Mammary epithelial cell (primary cell): ENCODE results near the gene ADGRA3.

Experiments
- CTCF ChIP-seq, 2 donors: IDR thresholded peaks in 1 of 2; conservative IDR thresholded peaks in 1 of 2; 2 replicates each; pipeline ENCODE4 v1.5.1; 2011 to 2012; ENCODE audit warnings: inconsistent platforms in 2 of 2, low read length in 2 of 2, mild to moderate bottlenecking in 2 of 2, control low read depth in 1 of 2, low read depth in 1 of 2; ENCODE audit not compliant: insufficient read depth in 1 of 2; ENCODE audit errors: extremely low read depth in 1 of 2
- EZH2 ChIP-seq: IDR thresholded peaks from 2 replicates; pipeline ENCODE4 v1.6.1; 2012; ENCODE audit warnings: low read length, inconsistent platforms, borderline replicate concordance

GRCh38 chr4:22501715-22502095 is 14.2 kb downstream of the ADGRA3 start:
- TF ChIP-seq CTCF (conservative IDR thresholded peaks at IDR 0.05 in 1 of 2, IDR thresholded peaks at IDR 0.05 in 1 of 2; ENCODE audit: extremely low read depth in 1 of 2, insufficient read depth in 1 of 2, low read depth in 1 of 2, low read length in 2 of 2) = no peak
- no peak for TF ChIP-seq EZH2
